Gastrocnemius medialis (tissue), 4 donors: ENCODE results near the gene STYK1. TPM values are rescaled to one million over a fixed set of nuclear protein-coding genes. Genes with fewer than 3 reads are reported as not detected.

Source experiments
- ATAC-seq, 2 donors: fragments of 150-250 bp; one replicate each; pipeline ENCODE4 v1.9.1; 2016
- DNase-seq, 2 donors: peaks; one replicate each; pipeline ENCODE4 v3.0.0-alpha.2; 2019
- H3K27ac ChIP-seq, 4 donors: fragments of 200-600 bp; sonication (generic); 1 replicate in 1 of 4; 2 replicates in 3 of 4; pipeline ENCODE4 v1.5.1; 2016 to 2018; ENCODE audit warnings: mild to moderate bottlenecking in 2 of 4, moderate library complexity in 1 of 4
- H3K27me3 ChIP-seq, 3 donors: fragments of 200-600 bp; sonication (generic) in 2 of 3; 1 replicate in 1 of 3; 2 replicates in 2 of 3; pipeline versions ENCODE4 v1.5.1 to v1.6.0; 2016 to 2019; ENCODE audit warnings: mild to moderate bottlenecking in 1 of 3, moderate library complexity in 1 of 3
- H3K36me3 ChIP-seq, 2 donors: fragments of 200-600 bp; sonication (generic) in 1 of 2; one replicate each; pipeline ENCODE4 v1.5.1; 2017 to 2018
- H3K4me1 ChIP-seq, 2 donors: fragments of 200-600 bp; sonication (generic) in 1 of 2; one replicate each; pipeline ENCODE4 v1.5.1; 2016 to 2017; ENCODE audit warnings: mild to moderate bottlenecking in 2 of 2
- H3K4me3 ChIP-seq, 4 donors: fragments of 200-600 bp; sonication (generic) in 3 of 4; 1 replicate in 1 of 4; 2 replicates in 3 of 4; pipeline ENCODE4 v1.5.1; 2016 to 2019; ENCODE audit warnings: mild to moderate bottlenecking in 2 of 4
- H3K9me3 ChIP-seq, 3 donors: fragments of 200-600 bp; sonication (generic) in 2 of 3; 1 replicate in 1 of 3; 2 replicates in 2 of 3; pipeline ENCODE4 v1.5.1; 2016 to 2019
- POLR2A ChIP-seq, 2 donors: fragments of 450-650 bp; IDR thresholded peaks; one replicate each; pipeline ENCODE4 v1.6.1; 2017; ENCODE audit warnings: antibody characterized with exemption in 2 of 2, mild to moderate bottlenecking in 2 of 2, moderate library complexity in 2 of 2
- in situ Hi-C, 4 donors: fragments of 200-750 bp; cut with MboI; loops; one replicate each; pipeline versions ENCODE4 v1.15.0 to v1.8.0; 2017; ENCODE audit warnings: low sequenced_read_pairs in 4 of 4
- intact Hi-C: fragments of 100-400 bp; cut with DNase I; formaldehyde crosslinking; loops from one replicate; pipeline ENCODE4 v1.15.1; 2023; ENCODE audit warnings: low total_unique reads
- total RNA-seq, 4 donors: library from RNA; depleted of rRNA; stranded (reverse); fragments of >200 nt; gene quantifications; one replicate each; pipeline versions ENCODE4 v1.1.0 to v1.2.3, GENCODE V29; 2016
- TF ChIP-seq, protein P1 (sequence below), 5 experiments: fragments of 450-650 bp in 3 of 5; fragments of 200-600 bp in 2 of 5; sonication (generic) in 2 of 5; IDR thresholded peaks in 4 of 5; conservative IDR thresholded peaks in 1 of 5; 1 replicate in 4 of 5; 2 replicates in 1 of 5; pipeline ENCODE4 v1.5.1; 2016 to 2019; ENCODE audit warnings: antibody characterized with exemption in 5 of 5, mild to moderate bottlenecking in 3 of 5, moderate library complexity in 3 of 5

The STYK1 gene
- total RNA-seq, 4 donors from 2014 or later = 0.12 TPM; not detected in 3

DNA sequence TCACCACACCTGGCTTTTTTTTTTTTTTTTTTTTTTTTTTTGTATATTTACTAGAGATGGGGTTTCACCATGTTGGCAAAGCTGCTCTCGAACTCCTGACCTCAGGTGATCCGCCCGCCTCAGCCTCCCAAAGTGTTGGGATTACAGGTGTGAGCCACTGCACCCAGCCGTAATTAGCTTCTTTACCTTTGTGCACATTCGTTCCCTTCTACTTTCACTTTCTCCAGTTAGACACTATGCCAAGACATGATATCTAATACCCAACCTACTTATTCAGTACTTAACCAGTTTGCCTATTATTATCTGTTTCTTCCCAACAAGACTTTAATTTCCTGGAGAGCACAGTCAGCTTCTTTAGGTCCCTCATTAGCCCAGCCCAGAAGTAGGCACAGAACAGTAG lies 5.3 kb downstream of the STYK1 start:
- no peak for ATAC-seq
- Histone ChIP-seq H3K27me3 (peaks cover 9 to 14% (median 11%) of the 10 kb centered on the region in 3 donors), H3K9me3 (no peaks in the 10 kb centered on the region), H3K4me1 (no peaks in the 10 kb centered on the region), H3K36me3 (no peaks in the 10 kb centered on the region), H3K27ac (no peak overlapping the region), H3K4me3 (no peak overlapping the region)
- no peak for DNase-seq
- no peak for TF ChIP-seq POLR2A (IDR thresholded peaks at IDR 0.05)
- TF ChIP-seq, protein P1, sequence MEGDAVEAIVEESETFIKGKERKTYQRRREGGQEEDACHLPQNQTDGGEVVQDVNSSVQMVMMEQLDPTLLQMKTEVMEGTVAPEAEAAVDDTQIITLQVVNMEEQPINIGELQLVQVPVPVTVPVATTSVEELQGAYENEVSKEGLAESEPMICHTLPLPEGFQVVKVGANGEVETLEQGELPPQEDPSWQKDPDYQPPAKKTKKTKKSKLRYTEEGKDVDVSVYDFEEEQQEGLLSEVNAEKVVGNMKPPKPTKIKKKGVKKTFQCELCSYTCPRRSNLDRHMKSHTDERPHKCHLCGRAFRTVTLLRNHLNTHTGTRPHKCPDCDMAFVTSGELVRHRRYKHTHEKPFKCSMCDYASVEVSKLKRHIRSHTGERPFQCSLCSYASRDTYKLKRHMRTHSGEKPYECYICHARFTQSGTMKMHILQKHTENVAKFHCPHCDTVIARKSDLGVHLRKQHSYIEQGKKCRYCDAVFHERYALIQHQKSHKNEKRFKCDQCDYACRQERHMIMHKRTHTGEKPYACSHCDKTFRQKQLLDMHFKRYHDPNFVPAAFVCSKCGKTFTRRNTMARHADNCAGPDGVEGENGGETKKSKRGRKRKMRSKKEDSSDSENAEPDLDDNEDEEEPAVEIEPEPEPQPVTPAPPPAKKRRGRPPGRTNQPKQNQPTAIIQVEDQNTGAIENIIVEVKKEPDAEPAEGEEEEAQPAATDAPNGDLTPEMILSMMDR (IDR thresholded peaks at IDR 0.05 in 4 of 5, conservative IDR thresholded peaks at IDR 0.05 in 1 of 5) = no peak
- intact Hi-C loops (no loop called here), in situ Hi-C loops (no loop called here)

DNA sequence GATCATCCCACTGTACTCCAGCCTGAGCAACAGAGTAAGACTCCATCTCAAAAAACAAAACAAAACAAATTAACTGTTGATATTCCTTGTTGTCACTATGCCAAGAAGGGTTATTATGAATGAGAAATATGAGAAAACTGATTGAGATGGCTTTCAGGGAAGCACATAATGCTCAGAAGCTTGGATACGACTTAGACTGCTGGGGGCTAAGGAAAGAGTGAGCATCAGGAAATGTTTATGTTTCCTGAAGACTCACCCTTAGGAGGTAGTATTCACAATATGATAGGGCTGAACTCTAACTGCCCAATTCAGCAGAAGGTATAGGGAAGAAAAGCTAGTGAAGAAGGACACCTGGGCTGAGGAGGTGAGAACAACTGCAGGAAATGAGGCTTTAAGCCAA lies 6.3 kb downstream of the STYK1 start:
- intact Hi-C loops = no loop called here
- H3K27me3 ChIP-seq = peaks cover 0 to 5% (median 3%) of the 10 kb centered on the region in 3 donors
- no peak overlapping the region for H3K27ac ChIP-seq
- ATAC-seq = no peak
- TF ChIP-seq POLR2A (IDR thresholded peaks at IDR 0.05) = no peak
- TF ChIP-seq, protein P1 (IDR thresholded peaks at IDR 0.05 in 4 of 5, conservative IDR thresholded peaks at IDR 0.05 in 1 of 5) = no peak
- no peak overlapping the region for H3K4me3 ChIP-seq
- DNase-seq = no peak
- H3K9me3 ChIP-seq = no peaks in the 10 kb centered on the region
- no peaks in the 10 kb centered on the region for H3K36me3 ChIP-seq
- no peaks in the 10 kb centered on the region for H3K4me1 ChIP-seq
- in situ Hi-C loops = no loop called here

DNA sequence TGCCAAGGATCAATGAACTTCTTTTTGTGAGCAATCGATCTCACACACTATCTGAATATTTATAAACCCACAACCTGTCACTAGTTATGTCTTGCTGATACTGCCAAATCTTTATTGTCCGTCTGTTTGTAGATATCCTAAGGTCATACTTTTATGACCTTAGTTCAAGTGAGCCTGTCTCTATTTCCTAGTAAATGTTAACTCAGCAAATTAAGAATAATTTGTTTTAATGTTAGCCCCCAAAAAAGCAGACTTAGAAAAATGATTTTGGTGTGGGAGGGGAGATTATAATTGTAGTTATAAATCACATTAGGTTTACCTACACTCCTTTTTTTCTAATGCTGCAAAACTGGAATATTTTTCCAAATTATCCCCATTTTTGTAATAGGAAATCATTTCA lies 9.4 kb downstream of the STYK1 start:
- in situ Hi-C loops (no loop called here), intact Hi-C loops (no loop called here)
- no peaks in the 10 kb centered on the region for H3K4me1 ChIP-seq
- no peaks in the 10 kb centered on the region for H3K36me3 ChIP-seq
- H3K9me3 ChIP-seq = no peaks in the 10 kb centered on the region
- H3K27ac ChIP-seq = no peak overlapping the region
- TF ChIP-seq POLR2A (IDR thresholded peaks at IDR 0.05) = no peak
- TF ChIP-seq, protein P1 (IDR thresholded peaks at IDR 0.05 in 4 of 5, conservative IDR thresholded peaks at IDR 0.05 in 1 of 5) = no peak
- ATAC-seq (no peak), DNase-seq (no peak)
- H3K4me3 ChIP-seq = no peak overlapping the region
- H3K27me3 ChIP-seq = no peaks in the 10 kb centered on the region

DNA sequence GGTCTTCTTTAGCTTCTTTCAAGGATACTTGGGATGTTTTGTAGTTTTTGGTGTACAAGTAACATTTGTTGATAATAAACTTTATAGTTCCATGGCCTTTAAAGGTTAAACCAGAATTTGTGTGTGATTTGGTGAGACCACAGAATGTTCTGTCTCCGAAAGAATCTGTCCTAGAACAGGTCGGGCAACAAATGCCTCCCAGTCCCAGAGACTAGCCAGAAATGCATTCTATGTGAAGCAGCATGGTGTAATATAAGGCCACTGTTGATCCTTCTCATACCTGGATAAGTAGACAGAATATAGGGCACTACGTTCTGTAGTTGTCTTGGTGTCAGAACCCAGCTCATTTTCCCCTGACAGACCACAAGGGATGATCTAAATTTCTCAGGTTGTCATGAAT lies 10.0 kb downstream of the STYK1 start:
- Histone ChIP-seq H3K27me3 (no peaks in the 10 kb centered on the region), H3K27ac (no peak overlapping the region), H3K4me3 (no peak overlapping the region), H3K36me3 (no peaks in the 10 kb centered on the region), H3K4me1 (no peaks in the 10 kb centered on the region), H3K9me3 (no peaks in the 10 kb centered on the region)
- no peak for DNase-seq
- TF ChIP-seq POLR2A (IDR thresholded peaks at IDR 0.05) = no peak
- TF ChIP-seq, protein P1 (IDR thresholded peaks at IDR 0.05 in 4 of 5, conservative IDR thresholded peaks at IDR 0.05 in 1 of 5) = no peak
- in situ Hi-C loops = no loop called here
- ATAC-seq = no peak
- intact Hi-C loops = no loop called here

DNA sequence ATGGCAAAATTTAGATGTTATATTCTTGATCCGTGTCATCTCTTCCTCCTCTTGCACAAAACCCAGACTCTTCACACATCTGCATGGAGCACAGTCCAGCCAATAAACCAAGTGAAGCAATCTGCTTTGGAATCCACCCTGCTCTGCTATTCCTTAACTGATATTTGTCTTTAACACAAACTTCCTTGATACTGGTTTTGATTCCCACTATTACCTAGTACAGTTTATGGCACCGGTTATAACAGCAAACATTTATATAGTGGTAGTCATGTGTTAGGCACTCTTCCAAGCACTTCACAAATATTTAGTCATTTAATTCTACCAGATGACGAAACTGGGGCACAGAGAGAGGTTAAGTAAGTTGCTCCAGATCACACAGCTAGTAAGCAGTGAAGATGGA lies 12.5 kb downstream of the STYK1 start:
- TF ChIP-seq, protein P1 (IDR thresholded peaks at IDR 0.05 in 4 of 5, conservative IDR thresholded peaks at IDR 0.05 in 1 of 5) = no peak
- no peak for TF ChIP-seq POLR2A (IDR thresholded peaks at IDR 0.05)
- no peak overlapping the region for H3K27ac ChIP-seq
- no peaks in the 10 kb centered on the region for H3K36me3 ChIP-seq
- intact Hi-C loops (no loop called here), in situ Hi-C loops (no loop called here)
- no peaks in the 10 kb centered on the region for H3K4me1 ChIP-seq
- no peak overlapping the region for H3K4me3 ChIP-seq
- DNase-seq = no peak
- H3K27me3 ChIP-seq = no peaks in the 10 kb centered on the region
- no peaks in the 10 kb centered on the region for H3K9me3 ChIP-seq
- no peak for ATAC-seq
